GM18498 (cell line): ENCODE data around the gene CYP27C1.
"Not testable (repeated sequence)": the region's sequence is repeated elsewhere in the genome, so short reads cannot be mapped to it uniquely, and the experiment has no call there.

Experiments
- ATAC-seq: cut with Tn5 transposase; IDR thresholded peaks from one replicate; pipeline ENCODE4 v1.9.1; 2021; ENCODE audit warnings: mild to moderate bottlenecking, moderate library complexity; ENCODE audit not compliant: unreplicated experiment

The CYP27C1 gene

GRCh38 chr2:127220102-127220767 is at the start of gene CYP27C1:
Gene CYP27C1, minus strand, starts transcription at chr2:127220299. Its CDS starts 29 bp downstream, at chr2:127220270.
- no peak for ATAC-seq

GRCh38 chr2:127261804-127262406 is 41.8 kb upstream of the CYP27C1 start:
- no peak for ATAC-seq

- ATAC-seq: no peak
Observed at GRCh38 chr2:127259355-127259754, 39.3 kb upstream of the CYP27C1 start.

- no peak for ATAC-seq
Observed at GRCh38 chr2:127256866-127257265, 36.8 kb upstream of the CYP27C1 start.

GRCh38 chr2:127256381-127256780 is 36.3 kb upstream of the CYP27C1 start:
- no peak for ATAC-seq

GRCh38 chr2:127255721-127256120 is 35.6 kb upstream of the CYP27C1 start:
- no peak for ATAC-seq

DNA sequence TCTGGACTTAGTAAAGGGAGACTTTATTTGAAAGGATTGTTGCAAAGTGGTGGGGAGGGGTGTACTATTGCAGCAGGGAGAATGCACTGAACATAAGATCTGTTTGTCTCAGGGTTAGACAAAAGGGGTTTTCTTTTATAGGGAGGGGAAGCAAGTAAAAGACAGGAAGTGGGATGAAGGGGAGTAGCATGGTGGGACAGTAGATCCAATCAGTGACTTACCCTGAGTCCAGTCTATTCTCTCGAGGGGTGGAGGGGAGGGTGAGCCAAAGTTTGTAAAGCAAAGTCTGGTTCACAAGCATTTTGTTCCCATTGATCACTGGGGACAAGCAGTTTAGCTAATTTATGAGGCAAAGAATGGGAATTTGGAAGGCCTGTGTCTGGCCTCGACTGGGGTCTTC is 35.0 kb upstream of the CYP27C1 start:
- no peak for ATAC-seq

GRCh38 chr2:127254386-127254981 is 34.4 kb upstream of the CYP27C1 start:
- ATAC-seq: no peak

DNA sequence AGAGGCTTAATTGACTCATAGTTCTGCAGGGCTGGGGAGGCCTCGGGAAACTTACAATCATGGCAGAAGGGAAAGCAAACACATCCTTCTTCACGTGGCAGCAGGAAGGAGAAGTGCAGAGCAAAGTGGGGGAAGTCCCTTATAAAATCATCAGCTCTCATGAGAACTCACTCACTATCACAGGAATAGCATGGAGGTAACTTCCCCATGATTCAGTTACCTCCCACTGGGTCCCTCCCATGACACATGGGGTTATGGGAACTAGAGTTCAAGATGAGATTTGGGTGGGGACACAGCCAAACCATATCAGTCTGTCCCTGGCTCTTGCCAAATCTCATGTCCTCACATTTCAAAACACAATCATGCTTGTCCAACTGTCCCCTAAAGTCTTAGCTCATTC is 21.1 kb upstream of the CYP27C1 start:
- ATAC-seq: not testable (repeated sequence)

DNA sequence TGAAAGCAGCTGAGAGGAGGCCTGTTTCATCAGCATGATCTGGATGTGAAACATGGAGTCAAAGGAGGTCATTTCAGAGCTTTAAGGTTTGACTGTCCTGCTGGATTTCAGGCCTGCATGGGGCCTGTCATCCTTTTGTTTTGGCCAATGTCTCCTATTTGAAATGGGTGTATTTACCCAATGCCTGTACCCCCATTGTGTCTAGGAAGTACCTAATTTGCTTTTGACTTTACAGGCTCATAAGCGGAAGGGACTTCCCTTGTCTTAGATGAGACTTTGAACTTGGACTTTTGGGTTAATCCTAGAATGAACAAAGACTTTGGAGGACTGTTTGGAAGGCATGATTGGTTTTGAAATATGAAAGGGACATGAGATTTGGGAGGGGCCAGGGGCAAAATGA is 19.3 kb upstream of the CYP27C1 start:
- no peak for ATAC-seq

DNA sequence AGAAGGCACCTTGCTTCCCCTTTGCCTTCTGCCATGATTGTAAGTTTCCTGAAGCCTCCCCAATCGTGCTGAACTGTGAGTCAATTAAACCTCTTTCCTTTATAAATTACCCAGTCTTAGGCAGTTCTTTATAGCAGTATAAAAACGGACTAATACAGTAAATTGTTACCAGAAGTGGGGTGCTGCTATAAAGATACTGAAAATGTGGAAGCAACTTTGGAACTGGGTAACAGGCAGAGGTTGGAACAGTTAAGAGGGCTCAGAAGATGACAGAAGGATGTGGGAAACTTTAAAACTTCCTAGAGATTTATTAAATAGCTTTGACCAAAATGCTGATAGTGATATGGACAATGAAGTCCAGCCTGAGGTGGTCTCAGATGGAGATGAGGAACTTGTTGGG is 17.7 kb upstream of the CYP27C1 start:
- ATAC-seq: not testable (repeated sequence)

DNA sequence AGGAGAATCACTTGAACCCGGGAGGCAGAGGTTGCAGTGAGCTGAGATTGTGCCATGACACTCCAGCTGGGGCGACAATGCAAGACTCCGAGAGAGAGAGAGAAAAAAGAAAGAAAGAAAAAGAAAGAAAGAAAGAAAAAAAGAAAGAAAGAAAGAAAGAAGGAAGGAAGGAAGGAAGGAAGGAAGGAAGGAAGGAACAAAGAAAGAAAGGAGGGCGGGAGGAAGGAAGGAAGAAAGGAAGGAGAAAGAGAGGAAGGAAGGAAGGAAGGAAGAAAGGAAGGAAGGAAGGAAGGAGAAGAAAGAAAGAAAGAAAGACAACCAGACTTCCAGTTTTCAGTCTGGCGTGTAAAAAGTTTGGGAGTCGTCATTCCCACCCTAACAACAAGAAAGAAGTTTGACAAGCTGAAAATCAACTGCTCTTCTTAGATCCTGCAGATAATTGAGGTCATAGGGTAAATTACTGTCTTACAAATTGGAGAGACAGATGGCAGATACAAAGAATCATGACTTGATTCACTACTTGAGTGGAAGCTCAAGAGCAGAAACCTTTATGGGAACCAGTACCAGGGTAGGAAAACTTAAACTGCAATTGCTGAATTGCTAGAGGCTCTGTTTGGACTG is 15.1 kb upstream of the CYP27C1 start:
- ATAC-seq: no peak

- no peak for ATAC-seq
Observed at GRCh38 chr2:127233710-127234109, 13.6 kb upstream of the CYP27C1 start.

GRCh38 chr2:127231130-127231865 is 11.2 kb upstream of the CYP27C1 start:
- no peak for ATAC-seq

- ATAC-seq: no peak
Observed at GRCh38 chr2:127229555-127229954, 9.5 kb upstream of the CYP27C1 start.

GRCh38 chr2:127228102-127228501 is 8.0 kb upstream of the CYP27C1 start:
- no peak for ATAC-seq

DNA sequence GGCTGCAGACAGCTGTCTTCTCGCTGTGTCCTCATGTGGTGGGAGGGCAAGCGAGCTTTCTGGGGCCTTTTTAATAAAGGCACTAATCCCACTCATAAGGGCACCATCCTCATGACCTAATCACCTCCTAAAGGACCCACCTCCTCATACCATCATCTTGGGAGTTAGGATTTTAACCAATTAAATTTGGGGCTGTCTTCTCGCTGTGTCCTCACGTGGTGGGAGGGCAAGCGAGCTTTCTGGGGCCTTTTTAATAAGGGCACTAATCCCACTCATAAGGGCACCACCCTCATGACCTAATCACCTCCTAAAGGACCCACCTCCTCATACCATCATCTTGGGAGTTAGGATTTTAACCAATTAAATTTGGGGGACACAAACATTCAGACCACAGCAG is 7.2 kb upstream of the CYP27C1 start:
- not testable (repeated sequence) for ATAC-seq

- no peak for ATAC-seq
Observed at GRCh38 chr2:127226520-127227263, 6.6 kb upstream of the CYP27C1 start.

DNA sequence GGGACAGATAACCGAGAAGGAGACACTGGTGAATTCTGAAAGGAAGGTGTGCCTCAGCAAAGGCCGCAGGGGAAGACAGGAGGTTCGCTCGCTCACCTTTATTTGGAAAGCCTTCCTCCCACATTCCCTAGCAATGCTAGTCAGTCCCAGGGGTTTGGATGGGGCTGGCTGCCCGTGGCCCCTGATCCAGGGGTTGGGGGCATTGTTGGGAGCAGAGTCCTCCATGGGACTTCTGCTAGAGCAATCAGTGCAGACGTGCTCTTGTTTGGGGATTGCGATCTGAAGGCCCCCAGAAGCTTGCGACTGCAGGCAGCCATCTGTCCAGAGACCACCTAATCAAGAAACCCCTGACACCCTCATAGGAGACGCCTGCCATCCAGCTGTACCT is 6.0 kb upstream of the CYP27C1 start:
- ATAC-seq: no peak

- no peak for ATAC-seq
Observed at GRCh38 chr2:127225186-127225960, 5.3 kb upstream of the CYP27C1 start.
